GM23338 (cell line): ENCODE results near the gene OR56A4. TPM values are rescaled to one million over a fixed set of nuclear protein-coding genes. Genes with fewer than 3 reads are reported as not detected.
"Not testable (repeated sequence)": the region's sequence is repeated elsewhere in the genome, so short reads cannot be mapped to it uniquely, and the experiment has no call there.

ENCODE experiments used
- ATAC-seq: fragments of 200-7000 bp; cut with Tn5 transposase; 3 replicates; pipeline ENCODE4 v1.9.1; 2020
- DNase-seq: peaks from one replicate; pipeline ENCODE4 v3.0.0-alpha.2; 2015; ENCODE audit warnings: low spot score
- H2AFZ ChIP-seq: fragments of 200-600 bp; sonication (generic); 2 replicates; pipeline ENCODE4 v1.8.0; 2016; ENCODE audit warnings: antibody characterized with exemption, mild to moderate bottlenecking, moderate library complexity
- H3F3A ChIP-seq: fragments of 200-600 bp; sonication (generic); replicated peaks from 2 replicates; pipeline ENCODE4 v1.8.0; 2017; ENCODE audit warnings: antibody characterized with exemption, mixed run types, low read depth
- H3K27ac ChIP-seq: fragments of 200-600 bp; sonication (generic); 2 replicates; pipeline ENCODE4 v1.6.1; 2016; ENCODE audit warnings: low read depth
- H3K27me3 ChIP-seq: fragments of 200-600 bp; sonication (generic); 2 replicates; pipeline ENCODE4 v1.8.0; 2016; ENCODE audit warnings: mild to moderate bottlenecking, mixed run types, moderate library complexity; ENCODE audit not compliant: insufficient read depth
- H3K36me3 ChIP-seq: fragments of 200-600 bp; sonication (generic); 2 replicates; pipeline ENCODE4 v1.8.0; 2016; ENCODE audit warnings: mild to moderate bottlenecking; ENCODE audit not compliant: insufficient read depth
- H3K4me1 ChIP-seq: fragments of 200-600 bp; sonication (generic); 2 replicates; pipeline ENCODE4 v1.8.0; 2016; ENCODE audit warnings: mild to moderate bottlenecking, moderate library complexity; ENCODE audit not compliant: insufficient read depth
- H3K4me2 ChIP-seq: fragments of 200-600 bp; sonication (generic); 2 replicates; pipeline ENCODE4 v1.7.1; 2017; ENCODE audit warnings: mixed run types
- H3K4me3 ChIP-seq: fragments of 200-600 bp; sonication (generic); 2 replicates; pipeline ENCODE4 v1.6.1; 2016; ENCODE audit warnings: mixed run types
- H3K79me2 ChIP-seq: fragments of 200-600 bp; sonication (generic); replicated peaks from 2 replicates; pipeline ENCODE4 v1.8.0; 2017; ENCODE audit warnings: mild to moderate bottlenecking; ENCODE audit not compliant: insufficient read depth
- H3K9me2 ChIP-seq: fragments of 200-600 bp; sonication (generic); 2 replicates; pipeline ENCODE4 v1.8.0; 2017; ENCODE audit not compliant: insufficient read depth
- H4K20me1 ChIP-seq: fragments of 200-600 bp; sonication (generic); replicated peaks from 2 replicates; pipeline ENCODE4 v1.8.0; 2017; ENCODE audit warnings: mild to moderate bottlenecking; ENCODE audit not compliant: insufficient read depth
- H3K27ac Mint-ChIP-seq: 2 replicates; pipeline ENCODE4 v1.8.0; 2020; ENCODE audit warnings: inconsistent platforms, mild to moderate bottlenecking, moderate library complexity, mixed read lengths
- H3K27me3 Mint-ChIP-seq: 3 replicates; pipeline ENCODE4 v1.8.0; 2022; ENCODE audit warnings: low read depth, mild to moderate bottlenecking, moderate library complexity, mixed read lengths, inconsistent platforms; ENCODE audit not compliant: insufficient read depth, poor library complexity
- H3K36me3 Mint-ChIP-seq: 3 replicates; pipeline ENCODE4 v1.8.0; 2021; ENCODE audit warnings: low read depth, mild to moderate bottlenecking, inconsistent platforms, moderate library complexity, mixed read lengths
- H3K4me1 Mint-ChIP-seq: 3 replicates; pipeline ENCODE4 v1.8.0; 2020; ENCODE audit warnings: mild to moderate bottlenecking, inconsistent platforms, mixed read lengths
- H3K4me3 Mint-ChIP-seq: 3 replicates; pipeline ENCODE4 v1.8.0; 2021; ENCODE audit warnings: moderate library complexity, mild to moderate bottlenecking, inconsistent platforms, mixed read lengths
- H3K9me3 Mint-ChIP-seq: 3 replicates; pipeline ENCODE4 v1.8.0; 2020; ENCODE audit warnings: moderate library complexity, mild to moderate bottlenecking, inconsistent platforms, mixed read lengths
- EZH2 ChIP-seq: fragments of 200-600 bp; sonication (generic); IDR thresholded peaks from one replicate; pipeline ENCODE4 v1.8.0; 2017; ENCODE audit warnings: antibody characterized with exemption, mild to moderate bottlenecking, low read depth; ENCODE audit not compliant: unreplicated experiment
- EZH2phosphoT487 ChIP-seq: fragments of 200-600 bp; sonication (generic); IDR thresholded peaks from one replicate; pipeline ENCODE4 v1.8.1; 2018; ENCODE audit warnings: antibody characterized with exemption; ENCODE audit not compliant: unreplicated experiment
- JUNB ChIP-seq: IDR thresholded peaks from one replicate; pipeline ENCODE4 v1.6.1; 2016; ENCODE audit warnings: antibody characterized with exemption; ENCODE audit not compliant: unreplicated experiment
- STAT1 ChIP-seq: IDR thresholded peaks from one replicate; pipeline ENCODE4 v1.6.1; 2016; ENCODE audit warnings: antibody characterized with exemption; ENCODE audit not compliant: unreplicated experiment
- ZNF331 ChIP-seq: fragments of 250-450 bp; sonication (Bioruptor Pico); IDR thresholded peaks from 2 replicates; pipeline ENCODE4 v1.5.0; 2020; ENCODE audit warnings: low read depth, mild to moderate bottlenecking, moderate library complexity
- polyA plus RNA-seq: library from polyadenylated mRNA; unstranded; fragments of >200 nt; fragmentation: Nextera tagmentation; extraction: Ambion mirVana; gene quantifications from 2 replicates; pipeline ENCODE4 v1.2.1, GENCODE V29; 2016
- total RNA-seq: library from RNA; depleted of rRNA; stranded (reverse); fragments of >200 nt; shearing (Covaris generic); gene quantifications from 2 replicates; pipeline ENCODE4 v1.2.3, GENCODE V29; 2014
- TF ChIP-seq, protein P1 (sequence below): fragments of 250-450 bp; sonication (Bioruptor Pico); IDR thresholded peaks from 2 replicates; pipeline ENCODE4 v1.5.0; 2020; ENCODE audit warnings: mild to moderate bottlenecking, moderate library complexity
- TF ChIP-seq, protein P2 (sequence below): IDR thresholded peaks from one replicate; pipeline ENCODE4 v1.6.1; 2018; ENCODE audit warnings: antibody characterized with exemption; ENCODE audit not compliant: unreplicated experiment
- TF ChIP-seq, protein P3 (sequence below): IDR thresholded peaks from 2 replicates; pipeline ENCODE4 v1.6.1; 2016; ENCODE audit warnings: antibody characterized with exemption

OR56A4 gene
- total and polyA plus RNA-seq, 2 experiments from 2014 or later, result 0.10 to 0.23 TPM

DNA sequence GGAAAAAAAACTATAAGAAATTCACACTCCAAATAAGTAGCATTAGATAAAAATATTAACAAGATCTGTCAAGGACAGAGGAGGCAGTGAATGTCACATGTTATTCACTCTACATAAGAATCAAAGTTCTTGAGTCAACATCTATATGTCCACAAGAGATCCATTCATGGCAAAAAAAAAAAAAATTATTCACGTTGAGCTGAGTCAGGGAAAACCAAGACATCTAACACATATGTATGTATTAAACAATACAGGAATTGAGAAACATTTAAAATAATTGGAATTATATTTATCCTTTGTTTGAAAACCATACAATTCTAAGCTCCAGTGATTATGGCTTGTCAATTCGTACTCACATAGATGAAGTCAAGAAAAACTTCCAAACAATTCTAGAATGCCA lies 39.8 kb downstream of the OR56A4 start (continued):
- TF ChIP-seq, protein P1, sequence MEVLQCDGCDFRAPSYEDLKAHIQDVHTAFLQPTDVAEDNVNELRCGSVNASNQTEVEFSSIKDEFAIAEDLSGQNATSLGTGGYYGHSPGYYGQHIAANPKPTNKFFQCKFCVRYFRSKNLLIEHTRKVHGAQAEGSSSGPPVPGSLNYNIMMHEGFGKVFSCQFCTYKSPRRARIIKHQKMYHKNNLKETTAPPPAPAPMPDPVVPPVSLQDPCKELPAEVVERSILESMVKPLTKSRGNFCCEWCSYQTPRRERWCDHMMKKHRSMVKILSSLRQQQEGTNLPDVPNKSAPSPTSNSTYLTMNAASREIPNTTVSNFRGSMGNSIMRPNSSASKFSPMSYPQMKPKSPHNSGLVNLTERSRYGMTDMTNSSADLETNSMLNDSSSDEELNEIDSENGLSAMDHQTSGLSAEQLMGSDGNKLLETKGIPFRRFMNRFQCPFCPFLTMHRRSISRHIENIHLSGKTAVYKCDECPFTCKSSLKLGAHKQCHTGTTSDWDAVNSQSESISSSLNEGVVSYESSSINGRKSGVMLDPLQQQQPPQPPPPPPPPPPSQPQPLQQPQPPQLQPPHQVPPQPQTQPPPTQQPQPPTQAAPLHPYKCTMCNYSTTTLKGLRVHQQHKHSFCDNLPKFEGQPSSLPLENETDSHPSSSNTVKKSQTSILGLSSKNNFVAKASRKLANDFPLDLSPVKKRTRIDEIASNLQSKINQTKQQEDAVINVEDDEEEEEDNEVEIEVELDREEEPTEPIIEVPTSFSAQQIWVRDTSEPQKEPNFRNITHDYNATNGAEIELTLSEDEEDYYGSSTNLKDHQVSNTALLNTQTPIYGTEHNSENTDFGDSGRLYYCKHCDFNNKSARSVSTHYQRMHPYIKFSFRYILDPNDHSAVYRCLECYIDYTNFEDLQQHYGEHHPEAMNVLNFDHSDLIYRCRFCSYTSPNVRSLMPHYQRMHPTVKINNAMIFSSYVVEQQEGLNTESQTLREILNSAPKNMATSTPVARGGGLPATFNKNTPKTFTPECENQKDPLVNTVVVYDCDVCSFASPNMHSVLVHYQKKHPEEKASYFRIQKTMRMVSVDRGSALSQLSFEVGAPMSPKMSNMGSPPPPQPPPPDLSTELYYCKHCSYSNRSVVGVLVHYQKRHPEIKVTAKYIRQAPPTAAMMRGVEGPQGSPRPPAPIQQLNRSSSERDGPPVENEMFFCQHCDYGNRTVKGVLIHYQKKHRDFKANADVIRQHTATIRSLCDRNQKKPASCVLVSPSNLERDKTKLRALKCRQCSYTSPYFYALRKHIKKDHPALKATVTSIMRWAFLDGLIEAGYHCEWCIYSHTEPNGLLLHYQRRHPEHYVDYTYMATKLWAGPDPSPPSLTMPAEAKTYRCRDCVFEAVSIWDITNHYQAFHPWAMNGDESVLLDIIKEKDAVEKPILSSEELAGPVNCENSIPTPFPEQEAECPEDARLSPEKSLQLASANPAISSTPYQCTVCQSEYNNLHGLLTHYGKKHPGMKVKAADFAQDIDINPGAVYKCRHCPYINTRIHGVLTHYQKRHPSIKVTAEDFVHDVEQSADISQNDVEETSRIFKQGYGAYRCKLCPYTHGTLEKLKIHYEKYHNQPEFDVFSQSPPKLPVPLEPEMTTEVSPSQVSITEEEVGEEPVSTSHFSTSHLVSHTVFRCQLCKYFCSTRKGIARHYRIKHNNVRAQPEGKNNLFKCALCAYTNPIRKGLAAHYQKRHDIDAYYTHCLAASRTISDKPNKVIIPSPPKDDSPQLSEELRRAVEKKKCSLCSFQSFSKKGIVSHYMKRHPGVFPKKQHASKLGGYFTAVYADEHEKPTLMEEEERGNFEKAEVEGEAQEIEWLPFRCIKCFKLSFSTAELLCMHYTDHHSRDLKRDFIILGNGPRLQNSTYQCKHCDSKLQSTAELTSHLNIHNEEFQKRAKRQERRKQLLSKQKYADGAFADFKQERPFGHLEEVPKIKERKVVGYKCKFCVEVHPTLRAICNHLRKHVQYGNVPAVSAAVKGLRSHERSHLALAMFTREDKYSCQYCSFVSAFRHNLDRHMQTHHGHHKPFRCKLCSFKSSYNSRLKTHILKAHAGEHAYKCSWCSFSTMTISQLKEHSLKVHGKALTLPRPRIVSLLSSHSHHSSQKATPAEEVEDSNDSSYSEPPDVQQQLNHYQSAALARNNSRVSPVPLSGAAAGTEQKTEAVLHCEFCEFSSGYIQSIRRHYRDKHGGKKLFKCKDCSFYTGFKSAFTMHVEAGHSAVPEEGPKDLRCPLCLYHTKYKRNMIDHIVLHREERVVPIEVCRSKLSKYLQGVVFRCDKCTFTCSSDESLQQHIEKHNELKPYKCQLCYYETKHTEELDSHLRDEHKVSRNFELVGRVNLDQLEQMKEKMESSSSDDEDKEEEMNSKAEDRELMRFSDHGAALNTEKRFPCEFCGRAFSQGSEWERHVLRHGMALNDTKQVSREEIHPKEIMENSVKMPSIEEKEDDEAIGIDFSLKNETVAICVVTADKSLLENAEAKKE (CRISPR knock-in tag), result no peak
- TF ChIP-seq, protein P2, sequence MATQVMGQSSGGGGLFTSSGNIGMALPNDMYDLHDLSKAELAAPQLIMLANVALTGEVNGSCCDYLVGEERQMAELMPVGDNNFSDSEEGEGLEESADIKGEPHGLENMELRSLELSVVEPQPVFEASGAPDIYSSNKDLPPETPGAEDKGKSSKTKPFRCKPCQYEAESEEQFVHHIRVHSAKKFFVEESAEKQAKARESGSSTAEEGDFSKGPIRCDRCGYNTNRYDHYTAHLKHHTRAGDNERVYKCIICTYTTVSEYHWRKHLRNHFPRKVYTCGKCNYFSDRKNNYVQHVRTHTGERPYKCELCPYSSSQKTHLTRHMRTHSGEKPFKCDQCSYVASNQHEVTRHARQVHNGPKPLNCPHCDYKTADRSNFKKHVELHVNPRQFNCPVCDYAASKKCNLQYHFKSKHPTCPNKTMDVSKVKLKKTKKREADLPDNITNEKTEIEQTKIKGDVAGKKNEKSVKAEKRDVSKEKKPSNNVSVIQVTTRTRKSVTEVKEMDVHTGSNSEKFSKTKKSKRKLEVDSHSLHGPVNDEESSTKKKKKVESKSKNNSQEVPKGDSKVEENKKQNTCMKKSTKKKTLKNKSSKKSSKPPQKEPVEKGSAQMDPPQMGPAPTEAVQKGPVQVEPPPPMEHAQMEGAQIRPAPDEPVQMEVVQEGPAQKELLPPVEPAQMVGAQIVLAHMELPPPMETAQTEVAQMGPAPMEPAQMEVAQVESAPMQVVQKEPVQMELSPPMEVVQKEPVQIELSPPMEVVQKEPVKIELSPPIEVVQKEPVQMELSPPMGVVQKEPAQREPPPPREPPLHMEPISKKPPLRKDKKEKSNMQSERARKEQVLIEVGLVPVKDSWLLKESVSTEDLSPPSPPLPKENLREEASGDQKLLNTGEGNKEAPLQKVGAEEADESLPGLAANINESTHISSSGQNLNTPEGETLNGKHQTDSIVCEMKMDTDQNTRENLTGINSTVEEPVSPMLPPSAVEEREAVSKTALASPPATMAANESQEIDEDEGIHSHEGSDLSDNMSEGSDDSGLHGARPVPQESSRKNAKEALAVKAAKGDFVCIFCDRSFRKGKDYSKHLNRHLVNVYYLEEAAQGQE, result no peak
- TF ChIP-seq ZNF331 (CRISPR knock-in tag) (no peak), STAT1 (no peak), EZH2phosphoT487 (no peak), EZH2 (no peak), JUNB (no peak)
- TF ChIP-seq, protein P3, sequence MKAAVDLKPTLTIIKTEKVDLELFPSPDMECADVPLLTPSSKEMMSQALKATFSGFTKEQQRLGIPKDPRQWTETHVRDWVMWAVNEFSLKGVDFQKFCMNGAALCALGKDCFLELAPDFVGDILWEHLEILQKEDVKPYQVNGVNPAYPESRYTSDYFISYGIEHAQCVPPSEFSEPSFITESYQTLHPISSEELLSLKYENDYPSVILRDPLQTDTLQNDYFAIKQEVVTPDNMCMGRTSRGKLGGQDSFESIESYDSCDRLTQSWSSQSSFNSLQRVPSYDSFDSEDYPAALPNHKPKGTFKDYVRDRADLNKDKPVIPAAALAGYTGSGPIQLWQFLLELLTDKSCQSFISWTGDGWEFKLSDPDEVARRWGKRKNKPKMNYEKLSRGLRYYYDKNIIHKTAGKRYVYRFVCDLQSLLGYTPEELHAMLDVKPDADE, result no peak

DNA sequence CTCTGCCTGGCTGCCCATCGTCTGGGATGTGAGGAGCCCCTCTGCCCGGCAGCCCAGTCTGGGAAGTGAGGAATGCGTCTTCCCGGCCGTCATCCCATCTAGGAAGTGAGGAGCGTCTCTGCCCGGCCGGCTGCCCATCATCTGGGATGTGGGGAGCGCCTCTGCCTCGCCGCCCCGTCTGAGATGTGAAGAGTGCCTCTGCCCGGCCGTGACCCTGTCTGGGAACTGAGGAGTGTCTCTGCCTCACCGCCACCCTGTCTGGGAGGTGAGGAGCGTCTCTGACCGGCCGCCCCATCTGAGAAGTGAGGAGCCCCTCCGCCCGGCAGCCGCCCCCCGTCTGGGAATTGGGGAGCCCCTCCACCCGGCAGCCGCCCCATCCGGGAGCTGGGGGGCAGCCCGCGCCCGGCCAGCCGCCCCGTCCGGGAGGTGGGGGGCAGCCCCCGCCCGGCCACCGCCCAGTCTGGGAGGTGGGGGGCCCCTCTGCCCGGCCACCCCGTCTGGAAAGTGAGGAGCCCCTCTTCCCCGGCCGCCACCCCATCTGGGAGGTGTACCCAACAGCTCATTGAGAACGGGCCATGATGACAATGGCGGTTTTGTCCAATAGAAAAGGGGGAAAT lies 45.9 kb downstream of the OR56A4 start:
- H3F3A ChIP-seq, H3K79me2 ChIP-seq, H3K4me1 Mint-ChIP-seq, DNase-seq, H3K4me3 Mint-ChIP-seq, H3K27ac Mint-ChIP-seq, H3K36me3 ChIP-seq, H2AFZ ChIP-seq, H4K20me1 ChIP-seq, H3K4me2 ChIP-seq, H3K4me3 ChIP-seq, ATAC-seq, H3K9me2 ChIP-seq, H3K27me3 ChIP-seq, H3K27me3 Mint-ChIP-seq, H3K4me1 ChIP-seq, H3K27ac ChIP-seq: not testable (repeated sequence)
- Mint-ChIP-seq H3K9me3 (peaks cover 45% of the 10 kb centered on the region), H3K36me3 (peaks cover 17% of the 10 kb centered on the region; the same call in 2 of the 3 replicates)
